ENCODE measurements around the gene KLHL15. TPM values are rescaled to one million over a fixed set of nuclear protein-coding genes. Genes with fewer than 3 reads are reported as not detected.

Gene KLHL15
- total RNA-seq, 2 donors from 2014 or later: 17.9 to 19.9 TPM

Other genes starting within 250 kb of the KLHL15 start
- gene SAT1, start 244.0 kb downstream of the KLHL15 start, total RNA-seq: 100 to 1,000 TPM; 229 to 424 TPM
- 10 to 100 TPM; 16.6 to 24.4 TPM for gene APOO, start 119.2 kb downstream of the KLHL15 start, total RNA-seq
- not detected for gene CXorf58, start 119.2 kb downstream of the KLHL15 start, total RNA-seq
- 100 to 1,000 TPM; 320 to 443 TPM for gene EIF2S3, start 27.8 kb upstream of the KLHL15 start, total RNA-seq
- gene ZFX, start 122.5 kb upstream of the KLHL15 start, total RNA-seq: 10 to 100 TPM; 47.2 to 78.6 TPM